ENCODE results near the gene GRK7.

The GRK7 gene

DNA sequence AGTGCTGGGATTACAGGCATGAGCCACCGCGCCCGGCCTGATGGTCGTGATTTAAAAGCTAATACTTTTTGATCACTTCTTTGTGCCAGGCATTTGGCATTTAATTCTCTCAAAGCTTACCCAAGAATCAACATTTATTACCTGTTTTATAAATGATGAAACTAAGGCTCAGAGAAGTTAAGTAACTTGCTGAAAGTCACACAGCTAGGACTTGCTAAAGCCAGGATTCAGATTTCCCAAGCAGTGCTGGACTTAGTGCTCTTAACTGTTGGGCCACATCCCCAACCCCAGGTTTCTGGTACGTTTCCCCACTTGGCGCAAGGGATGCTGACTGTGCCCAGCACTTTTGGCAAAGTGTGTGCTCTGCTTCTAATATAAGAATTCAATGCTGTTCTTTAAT lies 10.5 kb downstream of the GRK7 start:
- Histone ChIP-seq H2BK120ac (ENCODE audit: low read depth, low read length) (no peak overlapping the region), H3K9ac (ENCODE audit: low read depth, low read length, poor library complexity) (no peak overlapping the region), H3K36me3 (replicated peaks in 1 of 2; ENCODE audit: control insufficient read depth in 2 of 2, insufficient read depth in 2 of 2, low read length in 2 of 2) (no peaks in the 10 kb centered on the region), H3K9me3 (replicated peaks in 1 of 2; ENCODE audit: control insufficient read depth in 2 of 2, insufficient read depth in 1 of 2, low read depth in 1 of 2, low read length in 2 of 2) (no peaks in the 10 kb centered on the region), H3K14ac (ENCODE audit: low read length) (no peak overlapping the region), H2BK12ac (ENCODE audit: low read length) (no peak overlapping the region), H2BK5ac (ENCODE audit: low read length) (no peak overlapping the region), H3K79me1 (ENCODE audit: low read depth, low read length) (no peaks in the 10 kb centered on the region), H3K4me3 (ENCODE audit: low read length in 2 of 2) (no peak overlapping the region), H4K8ac (ENCODE audit: low read depth, low read length) (no peak overlapping the region), H3K27ac (replicated peaks; ENCODE audit: low read length) (no peak overlapping the region), H2AFZ (ENCODE audit: low read length) (no peak overlapping the region), H4K91ac (ENCODE audit: low read depth, low read length, poor library complexity) (no peak overlapping the region), H3K4me2 (ENCODE audit: insufficient read depth, low read length, poor library complexity, severe bottlenecking) (no peak overlapping the region), H3K4ac (ENCODE audit: low read length) (no peak overlapping the region), H3K4me1 (ENCODE audit: control insufficient read depth in 2 of 2, insufficient read depth in 1 of 2, low read depth in 1 of 2, low read length in 2 of 2) (peaks cover 9% of the 10 kb centered on the region in 2 donors), H3K27me3 (ENCODE audit: control insufficient read depth in 3 of 3, insufficient read depth in 3 of 3, low read depth in 1 of 3, low read length in 3 of 3) (no peaks in the 10 kb centered on the region), H3K18ac (ENCODE audit: low read length) (no peak overlapping the region), H2BK15ac (ENCODE audit: low read length) (no peak overlapping the region), H3K23ac (ENCODE audit: low read depth, low read length, poor library complexity) (no peak overlapping the region), H2AK5ac (ENCODE audit: low read depth, low read length) (no peak overlapping the region)
- no peak for DNase-seq (ENCODE audit: low spot score)
- WGBS, 2 donors (ENCODE audit: extremely low coverage in 2 of 2, insufficient read length in 2 of 2, insufficient replicate concordance in 1 of 2), result no CpG with 5 or more reads among the region's 6 CpGs

DNA sequence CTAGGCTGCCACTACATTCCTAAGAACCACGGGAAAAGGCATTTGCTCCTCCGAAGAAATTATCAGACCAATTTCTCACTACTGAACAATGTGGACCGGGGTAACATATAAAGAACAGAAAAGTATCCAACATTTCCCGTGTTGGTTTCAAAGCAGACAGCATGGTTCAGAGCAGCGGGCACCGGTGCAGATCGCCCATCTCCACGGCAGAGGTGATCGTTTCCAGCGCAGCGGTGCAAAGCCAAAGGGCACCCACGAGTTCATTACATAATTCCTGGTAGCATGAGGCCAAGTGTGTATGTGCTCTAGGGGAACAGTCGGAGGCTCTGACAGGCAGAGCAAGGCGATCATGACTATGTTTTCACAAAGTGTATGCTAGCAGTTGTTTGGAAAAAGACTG lies 13.2 kb downstream of the GRK7 start:
- H4K8ac ChIP-seq (ENCODE audit: low read depth, low read length), result no peak overlapping the region
- no peaks in the 10 kb centered on the region for H3K27me3 ChIP-seq (ENCODE audit: control insufficient read depth in 3 of 3, insufficient read depth in 3 of 3, low read depth in 1 of 3, low read length in 3 of 3)
- no peak for DNase-seq (ENCODE audit: low spot score)

DNA sequence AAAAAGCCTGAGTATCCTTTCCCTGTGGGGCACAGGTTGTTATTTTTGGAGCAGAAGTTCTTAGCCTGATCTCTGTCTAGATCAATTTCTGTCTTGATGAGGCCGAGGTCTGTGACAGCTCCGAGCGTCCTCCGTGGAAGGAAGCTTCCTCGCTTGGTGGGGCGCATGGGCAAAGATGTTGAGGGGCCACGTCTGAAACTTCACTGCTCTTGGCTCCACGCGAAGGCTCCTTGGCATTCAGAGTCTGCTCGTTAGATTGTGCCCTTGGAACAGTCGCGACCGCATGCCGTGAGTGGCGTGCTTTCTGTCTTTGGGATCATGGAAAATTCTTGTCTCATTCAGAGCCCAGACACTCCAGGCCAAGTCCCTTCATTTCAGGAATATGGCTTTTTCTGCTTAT lies 13.7 kb downstream of the GRK7 start:
- Histone ChIP-seq H3K4me1 (ENCODE audit: control insufficient read depth in 2 of 2, insufficient read depth in 1 of 2, low read depth in 1 of 2, low read length in 2 of 2) (peaks cover 0 to 2% of the 10 kb centered on the region in 2 donors), H2BK120ac (ENCODE audit: low read depth, low read length) (no peak overlapping the region), H3K79me1 (ENCODE audit: low read depth, low read length) (no peaks in the 10 kb centered on the region), H3K9me3 (replicated peaks in 1 of 2; ENCODE audit: control insufficient read depth in 2 of 2, insufficient read depth in 1 of 2, low read depth in 1 of 2, low read length in 2 of 2) (no peaks in the 10 kb centered on the region), H2AK5ac (ENCODE audit: low read depth, low read length) (no peak overlapping the region), H3K14ac (ENCODE audit: low read length) (no peak overlapping the region), H3K18ac (ENCODE audit: low read length) (peak overlapping the region; percentile 52), H3K36me3 (replicated peaks in 1 of 2; ENCODE audit: control insufficient read depth in 2 of 2, insufficient read depth in 2 of 2, low read length in 2 of 2) (no peaks in the 10 kb centered on the region), H2AFZ (ENCODE audit: low read length) (peak overlapping the region; percentile 19), H2BK12ac (ENCODE audit: low read length) (no peak overlapping the region), H3K4me2 (ENCODE audit: insufficient read depth, low read length, poor library complexity, severe bottlenecking) (no peak overlapping the region), H2BK15ac (ENCODE audit: low read length) (no peak overlapping the region), H3K23ac (ENCODE audit: low read depth, low read length, poor library complexity) (no peak overlapping the region), H2BK5ac (ENCODE audit: low read length) (no peak overlapping the region), H3K9ac (ENCODE audit: low read depth, low read length, poor library complexity) (no peak overlapping the region), H4K8ac (ENCODE audit: low read depth, low read length) (no peak overlapping the region), H3K4ac (ENCODE audit: low read length) (no peak overlapping the region), H4K91ac (ENCODE audit: low read depth, low read length, poor library complexity) (no peak overlapping the region), H3K27me3 (ENCODE audit: control insufficient read depth in 3 of 3, insufficient read depth in 3 of 3, low read depth in 1 of 3, low read length in 3 of 3) (no peaks in the 10 kb centered on the region), H3K27ac (replicated peaks; ENCODE audit: low read length) (no peak overlapping the region), H3K4me3 (ENCODE audit: low read length in 2 of 2) (no peak overlapping the region)
- WGBS, 2 donors (ENCODE audit: extremely low coverage in 2 of 2, insufficient read length in 2 of 2, insufficient replicate concordance in 1 of 2), result no CpG with 5 or more reads among the region's 15 CpGs
- no peak for DNase-seq (ENCODE audit: low spot score)

More for the DNA sequence above, 13.2 kb downstream of the GRK7 start:
- Histone ChIP-seq H3K4me2 (ENCODE audit: insufficient read depth, low read length, poor library complexity, severe bottlenecking) (no peak overlapping the region), H3K9ac (ENCODE audit: low read depth, low read length, poor library complexity) (no peak overlapping the region), H2BK5ac (ENCODE audit: low read length) (no peak overlapping the region), H3K36me3 (replicated peaks in 1 of 2; ENCODE audit: control insufficient read depth in 2 of 2, insufficient read depth in 2 of 2, low read length in 2 of 2) (no peaks in the 10 kb centered on the region), H3K4me1 (ENCODE audit: control insufficient read depth in 2 of 2, insufficient read depth in 1 of 2, low read depth in 1 of 2, low read length in 2 of 2) (peaks cover 0 to 2% of the 10 kb centered on the region in 2 donors), H3K14ac (ENCODE audit: low read length) (no peak overlapping the region), H3K4me3 (ENCODE audit: low read length in 2 of 2) (no peak overlapping the region), H3K18ac (ENCODE audit: low read length) (peak overlapping the region; percentile 44), H3K79me1 (ENCODE audit: low read depth, low read length) (no peaks in the 10 kb centered on the region), H2BK120ac (ENCODE audit: low read depth, low read length) (no peak overlapping the region), H3K27ac (replicated peaks; ENCODE audit: low read length) (no peak overlapping the region), H3K9me3 (replicated peaks in 1 of 2; ENCODE audit: control insufficient read depth in 2 of 2, insufficient read depth in 1 of 2, low read depth in 1 of 2, low read length in 2 of 2) (no peaks in the 10 kb centered on the region), H4K91ac (ENCODE audit: low read depth, low read length, poor library complexity) (no peak overlapping the region), H2AK5ac (ENCODE audit: low read depth, low read length) (no peak overlapping the region), H2AFZ (ENCODE audit: low read length) (peak overlapping the region; percentile 19), H3K23ac (ENCODE audit: low read depth, low read length, poor library complexity) (no peak overlapping the region), H3K4ac (ENCODE audit: low read length) (no peak overlapping the region), H2BK15ac (ENCODE audit: low read length) (no peak overlapping the region), H2BK12ac (ENCODE audit: low read length) (no peak overlapping the region)
- no CpG with 5 or more reads among the region's 14 CpGs for WGBS, 2 donors (ENCODE audit: extremely low coverage in 2 of 2, insufficient read length in 2 of 2, insufficient replicate concordance in 1 of 2)

DNA sequence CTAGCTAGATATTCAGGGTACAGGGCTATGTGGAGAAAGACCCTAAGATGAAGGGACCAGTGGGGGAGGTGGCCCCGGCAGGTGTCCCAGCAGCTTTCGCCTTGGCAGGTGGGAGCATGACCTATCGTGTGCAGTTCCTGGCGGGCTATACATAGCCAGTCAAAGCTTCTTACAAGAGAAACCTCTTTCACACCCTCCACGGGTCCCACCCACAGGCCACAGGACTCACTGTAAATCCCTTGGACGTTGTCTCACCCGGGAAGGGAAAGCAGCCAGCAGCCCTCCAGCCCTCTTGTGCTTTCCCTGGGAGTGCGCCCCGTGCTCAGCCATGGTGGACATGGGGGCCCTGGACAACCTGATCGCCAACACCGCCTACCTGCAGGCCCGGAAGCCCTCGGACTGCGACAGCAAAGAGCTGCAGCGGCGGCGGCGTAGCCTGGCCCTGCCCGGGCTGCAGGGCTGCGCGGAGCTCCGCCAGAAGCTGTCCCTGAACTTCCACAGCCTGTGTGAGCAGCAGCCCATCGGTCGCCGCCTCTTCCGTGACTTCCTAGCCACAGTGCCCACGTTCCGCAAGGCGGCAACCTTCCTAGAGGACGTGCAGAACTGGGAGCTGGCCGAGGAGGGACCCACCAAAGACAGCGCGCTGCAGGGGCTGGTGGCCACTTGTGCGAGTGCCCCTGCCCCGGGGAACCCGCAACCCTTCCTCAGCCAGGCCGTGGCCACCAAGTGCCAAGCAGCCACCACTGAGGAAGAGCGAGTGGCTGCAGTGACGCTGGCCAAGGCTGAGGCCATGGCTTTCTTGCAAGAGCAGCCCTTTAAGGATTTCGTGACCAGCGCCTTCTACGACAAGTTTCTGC lies 15.0 kb downstream of the GRK7 start:
- Histone ChIP-seq H4K8ac (ENCODE audit: low read depth, low read length) (no peak overlapping the region), H2BK5ac (ENCODE audit: low read length) (no peak overlapping the region)
- no CpG with 5 or more reads among the region's 42 CpGs for WGBS, 2 donors (ENCODE audit: extremely low coverage in 2 of 2, insufficient read length in 2 of 2, insufficient replicate concordance in 1 of 2)

More for the DNA sequence above, 15.0 kb downstream of the GRK7 start:
- no peak overlapping the region for H2BK15ac ChIP-seq (ENCODE audit: low read length)
- no peak overlapping the region for H3K9ac ChIP-seq (ENCODE audit: low read depth, low read length, poor library complexity)
- H2BK12ac ChIP-seq (ENCODE audit: low read length), result no peak overlapping the region
- peak overlapping the region; percentile 1 for H3K14ac ChIP-seq (ENCODE audit: low read length)
- peak overlapping the region; percentile 59 for H3K23ac ChIP-seq (ENCODE audit: low read depth, low read length, poor library complexity)
- H3K18ac ChIP-seq (ENCODE audit: low read length), result peak overlapping the region; percentile 44
- no peak for DNase-seq (ENCODE audit: low spot score)
- no peak overlapping the region for H3K4ac ChIP-seq (ENCODE audit: low read length)
- no peaks in the 10 kb centered on the region for H3K79me1 ChIP-seq (ENCODE audit: low read depth, low read length)
- no peak overlapping the region for H3K4me2 ChIP-seq (ENCODE audit: insufficient read depth, low read length, poor library complexity, severe bottlenecking)
- H3K4me3 ChIP-seq (ENCODE audit: low read length in 2 of 2), result no peak overlapping the region
- no peak overlapping the region for H4K91ac ChIP-seq (ENCODE audit: low read depth, low read length, poor library complexity)
- H3K27me3 ChIP-seq (ENCODE audit: control insufficient read depth in 3 of 3, insufficient read depth in 3 of 3, low read depth in 1 of 3, low read length in 3 of 3), result no peaks in the 10 kb centered on the region
- peak overlapping the region; percentile 53 for H2AK5ac ChIP-seq (ENCODE audit: low read depth, low read length)
- H3K36me3 ChIP-seq (replicated peaks in 1 of 2; ENCODE audit: control insufficient read depth in 2 of 2, insufficient read depth in 2 of 2, low read length in 2 of 2), result no peaks in the 10 kb centered on the region
- H2AFZ ChIP-seq (ENCODE audit: low read length), result no peak overlapping the region
- H3K9me3 ChIP-seq (replicated peaks in 1 of 2; ENCODE audit: control insufficient read depth in 2 of 2, insufficient read depth in 1 of 2, low read depth in 1 of 2, low read length in 2 of 2), result no peaks in the 10 kb centered on the region
- H2BK120ac ChIP-seq (ENCODE audit: low read depth, low read length), result no peak overlapping the region
- H3K27ac ChIP-seq (replicated peaks; ENCODE audit: low read length), result no peak overlapping the region
- peaks cover 0 to 2% of the 10 kb centered on the region in 2 donors for H3K4me1 ChIP-seq (ENCODE audit: control insufficient read depth in 2 of 2, insufficient read depth in 1 of 2, low read depth in 1 of 2, low read length in 2 of 2)
